Dedifferentiated amniotic fluid mesenchymal stem cell (primary cell): ENCODE results near the gene ZMYND11.

Experiments
- DNase-seq: peaks from one replicate; pipeline ENCODE4 v3.0.0-alpha.2; 2016; ENCODE audit errors: extremely low spot score

ZMYND11 gene

GRCh38 chr10:191703-192518 lies 56.7 kb downstream of the ZMYND11 start:
- DNase-seq, result peak; percentile 51

GRCh38 chr10:194281-194680 lies 59.0 kb downstream of the ZMYND11 start:
- DNase-seq, result no peak

DNA sequence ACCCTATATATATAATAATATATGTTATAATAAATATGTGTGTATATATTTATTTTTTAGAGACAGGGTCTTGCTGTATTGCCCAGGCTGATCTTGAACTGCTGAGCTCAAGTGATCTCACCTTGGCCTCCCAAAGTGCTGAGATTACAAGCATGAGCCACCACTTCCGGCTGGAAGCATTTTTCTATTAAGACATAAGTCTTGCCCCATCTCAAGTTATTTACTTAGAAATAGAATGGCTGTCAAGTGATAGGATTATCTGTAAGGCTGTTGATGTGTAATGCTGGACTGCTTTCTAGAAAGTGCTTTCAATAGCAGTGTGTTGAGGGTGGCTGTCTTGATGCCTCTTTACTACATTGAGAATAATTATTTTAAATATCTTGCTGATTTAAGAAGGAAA lies 65.2 kb downstream of the ZMYND11 start:
- DNase-seq, result no peak

- peak; percentile 23 for DNase-seq
Observed at GRCh38 chr10:201328-201771, 66.1 kb downstream of the ZMYND11 start.

DNA sequence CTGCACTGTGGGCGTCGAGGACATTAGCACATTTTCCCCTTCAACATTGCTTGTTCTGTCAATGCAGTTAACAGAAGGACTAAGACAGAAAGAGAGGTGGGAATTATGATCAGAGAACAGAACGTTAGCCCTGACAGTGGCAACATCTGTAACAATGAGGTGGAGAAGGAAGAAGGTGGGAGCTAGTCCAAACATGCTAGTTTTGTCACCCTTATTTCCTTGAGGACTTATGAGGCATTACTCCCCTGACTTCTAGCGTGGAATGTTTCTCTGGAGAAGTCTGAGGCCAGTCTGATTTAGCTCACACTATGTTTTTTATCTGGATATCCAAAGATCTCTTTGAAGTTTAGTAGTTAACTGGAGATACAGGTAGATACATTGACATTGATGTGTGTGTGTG lies 73.4 kb downstream of the ZMYND11 start:
- DNase-seq, result no peak

- DNase-seq, result no peak
Observed at GRCh38 chr10:209357-209756, 74.1 kb downstream of the ZMYND11 start.

- DNase-seq, result no peak
Observed at GRCh38 chr10:210297-210696, 75.0 kb downstream of the ZMYND11 start.

- DNase-seq, result no peak
Observed at GRCh38 chr10:215444-215843, 80.2 kb downstream of the ZMYND11 start.

- DNase-seq, result no peak
Observed at GRCh38 chr10:218798-219197, 83.5 kb downstream of the ZMYND11 start.

- no peak for DNase-seq
Observed at GRCh38 chr10:219731-220472, 84.6 kb downstream of the ZMYND11 start.

- no peak for DNase-seq
Observed at GRCh38 chr10:224571-224970, 89.3 kb downstream of the ZMYND11 start.

- DNase-seq, result no peak
Observed at GRCh38 chr10:226018-226417, 90.8 kb downstream of the ZMYND11 start.

DNA sequence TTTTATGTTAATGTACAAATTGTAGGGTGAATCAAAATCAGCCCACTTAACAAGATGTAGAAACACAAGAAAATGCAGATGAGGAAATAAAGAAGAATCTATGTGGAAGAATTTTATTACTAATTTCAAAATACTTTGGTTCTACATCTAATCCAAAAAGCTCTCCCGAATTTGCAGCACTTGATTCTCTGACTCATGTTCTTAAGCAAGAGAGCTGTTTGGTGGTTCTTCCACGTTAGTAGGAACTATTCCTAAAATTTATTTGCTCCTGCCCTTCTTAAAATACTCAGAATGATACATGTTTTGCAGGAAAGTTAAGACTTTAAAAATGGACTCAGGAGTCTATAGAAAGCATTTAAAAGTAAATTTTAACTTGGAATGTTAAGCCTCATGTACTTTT lies 91.8 kb downstream of the ZMYND11 start:
- DNase-seq, result no peak

GRCh38 chr10:228366-228765 lies 93.1 kb downstream of the ZMYND11 start:
- DNase-seq, result no peak

DNA sequence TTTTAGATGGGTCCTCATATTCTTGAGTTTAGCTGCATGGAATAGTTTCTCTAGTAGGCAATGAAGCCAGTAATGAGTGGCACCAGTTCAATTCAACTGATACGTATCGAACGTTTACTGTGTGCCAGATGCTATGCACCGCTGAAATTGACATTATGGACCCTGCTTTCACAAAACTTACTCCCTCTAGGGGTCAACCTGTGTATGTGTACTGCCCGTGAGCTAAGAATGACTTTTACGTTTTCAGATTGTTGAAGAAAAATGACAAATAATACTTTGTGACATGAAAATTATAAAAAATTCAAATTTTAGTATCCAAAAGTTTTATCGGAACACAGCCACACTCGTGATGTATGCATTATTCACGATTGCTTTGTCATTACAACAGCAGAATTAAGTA lies 95.5 kb downstream of the ZMYND11 start:
- DNase-seq, result no peak

GRCh38 chr10:232061-232460 lies 96.8 kb downstream of the ZMYND11 start:
- DNase-seq, result no peak

DNA sequence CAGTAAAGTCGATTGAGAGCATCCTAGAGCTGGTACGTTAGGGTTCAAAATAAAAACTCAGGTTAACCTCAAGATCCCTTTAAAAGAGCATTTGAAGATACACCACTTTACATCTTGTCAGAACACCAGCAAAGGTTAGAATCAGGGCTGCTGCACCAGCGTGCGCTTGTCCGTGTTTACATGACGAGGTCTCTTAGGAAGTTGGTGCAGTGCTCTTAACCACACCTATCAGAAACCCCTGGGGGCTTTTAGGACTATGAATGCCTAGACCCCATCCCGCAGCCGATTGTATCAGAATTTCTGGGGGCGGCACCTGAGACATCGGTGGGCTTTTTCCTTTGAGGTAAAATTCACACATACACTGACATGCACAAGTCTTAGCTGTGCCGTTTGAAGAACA lies 97.6 kb downstream of the ZMYND11 start:
- no peak for DNase-seq

DNA sequence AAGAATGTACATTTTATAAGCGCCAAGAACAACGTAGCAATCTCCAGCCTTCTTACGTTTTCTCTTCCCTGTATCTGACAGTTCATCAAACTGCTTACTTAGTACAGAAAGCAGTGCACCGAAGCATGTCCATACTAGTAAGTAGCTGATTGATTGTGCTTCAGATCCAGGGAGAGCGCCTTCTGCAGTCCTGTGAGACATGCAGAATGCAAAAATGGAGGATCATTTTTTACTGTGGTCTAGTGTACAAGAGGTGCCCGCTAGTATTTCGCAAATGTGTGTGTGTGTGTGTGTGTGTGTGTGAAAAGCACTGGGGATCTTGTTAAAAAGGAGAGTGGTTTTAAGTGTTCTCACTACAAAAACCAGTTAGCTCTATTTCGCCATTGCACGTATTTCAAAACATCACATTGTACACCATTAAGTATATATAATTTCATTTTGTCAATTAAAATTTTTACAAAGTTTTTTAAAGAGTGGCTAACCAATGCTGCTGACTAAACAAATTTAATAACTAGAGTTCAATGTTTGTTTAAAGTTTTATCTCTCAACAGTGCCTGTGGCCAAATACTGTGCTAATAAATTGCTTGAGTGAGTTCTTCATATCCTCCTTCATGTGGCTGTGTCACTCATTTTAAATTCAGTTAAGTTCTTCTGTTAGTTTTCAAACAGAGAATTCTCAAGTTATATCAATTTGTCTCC lies 99.6 kb downstream of the ZMYND11 start:
- DNase-seq, result no peak

- no peak for DNase-seq
Observed at GRCh38 chr10:235915-236314, 100.7 kb downstream of the ZMYND11 start.

DNA sequence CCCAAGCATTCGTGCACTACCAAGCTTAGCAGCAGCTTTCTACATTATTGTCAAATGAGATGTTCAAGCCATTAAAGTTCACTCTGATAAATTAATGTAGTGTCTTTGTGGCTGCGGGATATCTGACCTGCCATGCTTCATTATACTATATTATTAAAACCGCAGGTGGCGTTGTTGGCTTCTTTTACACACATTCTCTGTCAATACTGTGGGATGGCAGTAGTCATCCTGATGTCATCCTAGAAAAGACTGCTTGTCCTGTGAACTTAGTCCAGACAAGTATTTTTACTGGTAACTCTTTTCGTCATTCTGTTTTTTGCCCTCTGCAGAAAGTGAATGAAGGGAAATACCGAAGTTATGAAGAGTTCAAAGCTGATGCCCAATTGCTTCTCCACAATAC lies 103.9 kb downstream of the ZMYND11 start:
- DNase-seq, result no peak

DNA sequence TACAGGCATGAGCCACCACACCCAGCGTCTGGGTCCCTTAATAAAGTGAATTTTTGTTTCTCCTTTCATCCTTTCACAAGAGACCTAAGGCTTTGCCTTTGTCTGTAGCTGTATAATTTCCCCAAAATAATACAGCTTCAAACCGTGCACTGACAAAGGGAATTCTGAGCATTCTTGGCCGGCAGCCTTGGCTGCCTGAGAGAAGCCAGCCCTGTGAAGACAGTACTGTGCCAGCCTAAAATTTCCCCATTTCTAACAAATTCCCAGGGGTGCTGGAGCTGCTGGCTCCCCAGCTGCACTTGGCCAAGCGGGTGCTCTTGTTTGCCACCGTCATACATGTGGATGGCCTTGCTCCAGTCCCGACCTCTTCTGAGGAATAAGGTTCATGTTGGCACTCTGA lies 106.2 kb downstream of the ZMYND11 start:
- no peak for DNase-seq

- no peak for DNase-seq
Observed at GRCh38 chr10:241966-242643, 106.8 kb downstream of the ZMYND11 start.
